HG02798 (cell line): ENCODE results near the gene RPIA.
"Not testable (repeated sequence)": the region's sequence is repeated elsewhere in the genome, so short reads cannot be mapped to it uniquely, and the experiment has no call there.

ENCODE experiments used
- ATAC-seq: cut with Tn5 transposase; IDR thresholded peaks from one replicate; pipeline ENCODE4 v1.9.1; 2021; ENCODE audit warnings: mild to moderate bottlenecking; ENCODE audit not compliant: unreplicated experiment, poor library complexity

RPIA gene

DNA sequence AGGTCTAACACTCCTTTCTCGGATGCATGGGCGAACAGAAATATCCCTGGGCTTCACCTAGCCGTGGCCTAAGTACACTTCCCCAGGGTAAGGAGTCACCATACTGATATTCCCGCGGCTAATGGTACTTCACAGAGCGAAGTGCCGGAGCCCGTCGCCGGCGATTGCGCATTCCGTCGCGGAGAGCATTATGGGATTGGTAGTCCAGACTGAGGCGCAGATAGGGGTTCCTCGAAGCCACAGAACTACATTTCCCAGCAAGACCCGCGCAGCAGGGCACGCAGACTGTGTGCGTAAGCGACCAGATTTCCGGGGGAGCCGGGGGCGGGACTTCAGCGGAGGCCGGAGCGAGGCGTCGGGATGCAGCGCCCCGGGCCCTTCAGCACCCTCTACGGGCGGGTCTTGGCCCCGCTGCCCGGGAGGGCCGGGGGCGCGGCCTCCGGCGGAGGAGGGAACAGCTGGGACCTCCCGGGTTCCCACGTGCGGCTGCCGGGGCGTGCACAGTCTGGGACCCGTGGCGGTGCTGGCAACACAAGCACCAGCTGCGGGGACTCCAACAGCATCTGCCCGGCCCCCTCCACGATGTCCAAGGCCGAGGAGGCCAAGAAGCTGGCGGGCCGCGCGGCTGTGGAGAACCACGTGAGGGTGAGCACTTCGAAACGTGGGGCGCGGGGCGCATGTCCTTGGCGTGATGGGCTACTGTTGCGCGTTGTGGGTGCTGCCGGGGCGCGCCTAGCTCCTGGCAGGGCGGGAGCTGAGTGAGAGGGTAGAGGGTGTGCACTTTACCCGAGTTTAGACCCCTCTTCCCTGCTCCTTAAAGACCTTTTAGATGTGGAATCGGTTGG lies at the start of gene RPIA:
RPIA (plus strand) TSS at position 335 of the 845 bp plus-strand sequence; CDS start at position 361, 26 bp downstream.
- ATAC-seq: peak; percentile 96

DNA sequence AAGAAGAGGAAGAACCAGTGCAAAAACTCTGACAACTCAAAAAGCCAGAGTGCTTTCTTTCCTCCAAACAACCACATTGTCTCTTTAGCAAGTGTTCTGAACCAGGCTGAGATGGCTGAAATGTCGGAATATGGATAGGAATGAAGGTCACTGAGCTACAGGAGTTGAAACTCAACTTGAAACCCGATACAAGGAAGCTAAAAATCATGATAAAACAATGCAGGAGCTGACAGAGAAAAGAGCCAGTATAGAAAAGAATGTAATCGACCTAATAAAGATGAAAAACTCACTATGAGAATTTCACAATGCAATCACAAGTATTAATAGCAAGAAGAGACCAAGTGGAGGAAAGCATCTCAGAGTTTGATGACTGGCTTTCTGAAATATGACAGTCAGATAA lies 49.2 kb upstream of the RPIA start:
- no peak for ATAC-seq

- not testable (repeated sequence) for ATAC-seq
Observed at GRCh38 chr2:88645291-88645882, 46.1 kb upstream of the RPIA start.

DNA sequence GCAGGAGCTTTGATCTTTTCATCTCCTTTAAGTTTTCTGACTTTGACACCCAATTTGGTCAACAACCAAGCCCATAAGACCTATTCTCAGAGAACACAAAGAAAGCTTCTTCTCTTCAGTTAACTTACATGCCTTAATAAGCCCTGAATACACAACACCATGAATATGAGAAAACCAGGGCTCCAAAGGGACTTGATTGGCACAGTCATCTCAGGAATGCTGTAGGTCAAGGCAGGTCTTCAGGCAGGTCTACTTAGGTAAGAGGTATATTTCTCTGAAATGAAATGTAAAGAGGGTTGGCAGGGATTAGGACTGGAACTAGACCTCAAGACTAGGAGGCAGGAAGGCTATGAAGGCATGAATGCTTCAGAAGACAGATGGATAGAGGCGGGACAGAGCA lies 39.8 kb upstream of the RPIA start:
- ATAC-seq: no peak

GRCh38 chr2:88654714-88655113 lies 36.8 kb upstream of the RPIA start:
- no peak for ATAC-seq

GRCh38 chr2:88656690-88657089 lies 34.8 kb upstream of the RPIA start:
- no peak for ATAC-seq

GRCh38 chr2:88657131-88657530 lies 34.3 kb upstream of the RPIA start:
- no peak for ATAC-seq

DNA sequence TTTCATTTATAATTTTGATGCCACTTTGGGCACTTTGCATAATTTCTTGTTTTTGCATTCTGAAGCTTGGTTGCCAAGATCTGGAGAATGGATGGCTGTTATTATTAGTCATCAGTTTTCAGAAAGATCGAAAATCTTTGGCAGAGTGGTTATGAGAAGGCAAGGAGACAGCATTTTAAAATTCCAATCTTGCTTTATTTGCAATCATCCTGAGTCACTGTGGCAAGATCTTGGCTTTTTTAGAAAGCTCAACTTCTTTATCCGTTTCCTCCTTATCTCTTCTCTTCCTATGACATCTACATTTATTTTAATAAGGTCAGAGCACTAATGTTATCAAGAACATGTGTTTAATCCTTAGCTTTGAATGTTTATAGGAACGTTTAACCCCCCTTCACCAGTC lies 33.1 kb upstream of the RPIA start:
- ATAC-seq: no peak

DNA sequence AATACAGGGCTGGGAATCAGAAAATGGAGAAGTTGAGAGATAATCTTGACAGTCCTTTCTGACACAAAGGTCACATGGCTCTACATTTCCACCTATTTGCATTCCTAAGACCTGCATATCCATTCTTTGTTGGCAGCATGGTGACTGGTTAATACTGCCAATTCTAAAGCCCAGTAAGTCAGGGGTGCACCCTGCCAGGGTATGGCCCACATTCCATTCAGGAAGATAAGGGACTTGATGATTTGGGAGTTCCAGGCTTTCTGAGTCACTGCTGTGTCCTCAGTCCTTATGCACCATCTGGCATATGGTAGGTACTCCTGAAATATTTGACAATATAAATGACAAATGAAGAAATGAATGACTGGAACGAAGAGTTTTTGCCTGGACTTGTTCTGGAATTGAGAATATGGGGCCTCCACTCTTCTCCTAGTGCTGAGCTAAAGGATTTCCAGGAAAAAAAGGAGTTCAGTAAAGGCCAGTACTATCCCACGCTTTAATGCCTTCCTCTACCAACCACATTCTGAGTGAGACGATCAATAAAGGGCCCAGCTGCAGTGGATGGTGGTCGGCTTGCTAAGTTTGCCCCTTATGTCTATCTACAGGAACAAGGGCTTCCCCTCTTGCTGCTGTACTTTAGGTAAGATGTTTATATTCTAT lies 32.5 kb upstream of the RPIA start:
- no peak for ATAC-seq

DNA sequence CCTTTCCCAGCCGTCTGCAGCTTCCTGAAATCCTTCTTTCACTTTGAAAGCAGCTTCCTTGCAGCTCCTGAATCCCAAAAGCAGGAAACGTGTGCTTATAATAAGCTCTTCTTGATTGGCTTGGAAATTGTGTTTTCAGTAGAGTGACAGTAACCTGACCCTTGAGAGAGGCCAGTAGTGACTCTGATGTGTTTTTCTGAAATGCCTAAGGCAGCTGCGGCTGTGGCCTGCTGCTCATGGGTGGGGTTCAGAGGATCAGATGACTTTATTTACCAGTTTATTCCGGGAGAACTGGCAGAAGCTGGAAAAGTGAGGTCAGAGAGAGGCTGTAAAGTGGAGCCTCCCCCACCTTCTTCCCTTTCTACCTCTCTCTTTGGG lies 31.9 kb upstream of the RPIA start:
- no peak for ATAC-seq

DNA sequence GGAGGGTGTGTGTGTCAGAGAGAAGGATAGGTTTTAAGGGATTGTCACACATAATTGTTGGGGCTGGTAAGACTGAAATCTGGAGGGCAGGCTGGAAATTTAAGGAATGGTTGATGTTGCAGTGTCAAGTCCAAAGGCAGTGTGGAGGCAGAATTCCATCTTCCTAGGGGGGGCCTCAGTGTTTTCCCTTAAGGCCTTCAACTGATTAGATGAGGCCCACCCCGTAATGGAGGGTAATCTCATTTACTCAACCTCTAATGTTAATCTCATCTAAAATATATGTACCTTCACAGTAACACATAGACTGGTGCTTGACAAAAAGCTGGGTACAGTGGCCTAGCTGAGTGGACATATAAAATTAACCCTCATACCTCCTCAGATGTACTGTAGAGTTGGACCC lies 30.9 kb upstream of the RPIA start:
- no peak for ATAC-seq

GRCh38 chr2:88666576-88666975 lies 24.9 kb upstream of the RPIA start:
- ATAC-seq: no peak

DNA sequence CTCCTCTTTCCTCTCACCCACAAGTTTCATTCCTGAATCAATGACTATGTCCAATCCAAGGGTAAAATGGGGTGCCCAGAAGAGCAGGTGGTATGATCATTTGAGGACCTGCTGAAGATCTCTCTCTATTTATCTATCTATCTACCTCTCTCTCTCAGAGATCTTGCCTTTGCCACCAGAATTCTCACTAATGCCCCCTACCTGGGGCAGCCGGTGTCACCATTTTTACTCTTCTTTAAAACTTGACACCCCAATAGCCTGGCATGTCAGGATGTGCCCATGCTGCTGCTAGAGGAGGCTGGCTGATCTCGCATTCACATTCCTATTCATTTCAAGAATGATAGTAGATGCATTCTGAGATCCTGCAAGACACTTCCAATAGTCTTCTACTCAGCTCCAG lies 24.3 kb upstream of the RPIA start:
- ATAC-seq: no peak

DNA sequence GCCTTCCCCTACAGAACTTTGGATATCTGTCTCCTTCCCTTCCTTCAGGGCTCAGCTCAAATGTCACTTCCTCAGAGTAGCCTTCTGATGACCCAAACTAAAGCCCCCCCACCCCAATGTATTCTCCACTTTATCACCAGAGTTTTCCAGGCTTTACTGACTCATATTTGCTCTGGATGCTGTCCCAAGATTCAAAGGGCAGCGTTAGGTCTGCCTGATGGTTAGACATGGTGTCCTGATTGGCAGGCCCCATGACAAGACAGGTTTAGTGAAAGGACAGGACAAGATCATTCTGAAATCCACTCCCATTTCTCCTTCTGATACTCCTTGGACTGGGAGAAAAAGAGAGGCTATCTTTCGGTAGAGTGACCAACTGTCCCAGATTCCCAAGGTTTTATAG lies 22.6 kb upstream of the RPIA start:
- no peak for ATAC-seq

GRCh38 chr2:88669482-88670214 lies 21.8 kb upstream of the RPIA start:
- ATAC-seq: peak; percentile 87

DNA sequence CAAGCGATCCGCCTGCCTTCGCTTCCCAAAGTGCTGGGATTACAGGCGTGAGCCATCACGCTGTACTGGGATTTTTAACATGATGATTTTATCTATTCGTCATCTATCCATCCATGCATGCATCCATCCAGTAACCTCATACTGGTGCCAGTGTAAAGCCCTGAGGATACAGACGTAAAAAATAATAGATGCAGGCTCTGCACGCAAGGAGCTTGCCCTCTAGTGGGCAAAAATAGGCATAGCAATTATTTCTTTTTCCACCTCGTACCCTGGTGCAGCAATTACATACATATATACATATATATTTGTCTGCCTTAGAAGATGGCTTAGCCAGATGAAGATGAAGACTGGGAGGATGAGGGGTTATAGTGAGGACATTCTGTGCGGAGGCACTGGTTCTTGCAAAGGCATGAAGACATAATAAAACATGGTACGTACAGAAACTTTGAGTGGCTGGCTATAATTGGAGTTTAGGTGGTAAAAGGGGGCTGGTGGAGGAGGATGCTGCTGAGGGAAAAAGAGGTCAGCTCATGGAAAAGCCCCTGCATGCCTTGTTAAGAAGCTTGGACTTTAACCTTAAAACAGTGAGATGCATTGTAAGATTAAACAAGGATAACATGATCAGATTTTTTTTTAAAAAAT lies 19.6 kb upstream of the RPIA start:
- peak; percentile 53 for ATAC-seq

DNA sequence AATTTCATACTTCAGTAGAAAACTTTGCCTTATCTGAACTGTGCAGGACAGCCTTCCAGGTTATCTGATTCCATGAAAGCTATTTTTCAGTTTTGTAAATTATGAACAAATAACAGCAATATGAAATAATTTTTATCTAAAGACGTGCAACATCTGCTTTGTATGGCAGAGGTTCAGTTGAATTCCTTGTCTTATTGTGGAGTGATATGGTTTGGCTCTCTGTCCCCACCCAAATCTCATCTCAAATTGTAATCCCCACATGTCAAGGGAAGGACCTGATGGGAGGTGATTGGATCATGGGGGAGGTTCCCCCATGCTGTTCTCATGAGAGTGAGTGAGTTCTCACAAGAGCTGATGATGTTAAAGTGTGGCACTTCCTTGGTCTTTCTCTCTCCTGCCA lies 18.1 kb upstream of the RPIA start:
- ATAC-seq: no peak

DNA sequence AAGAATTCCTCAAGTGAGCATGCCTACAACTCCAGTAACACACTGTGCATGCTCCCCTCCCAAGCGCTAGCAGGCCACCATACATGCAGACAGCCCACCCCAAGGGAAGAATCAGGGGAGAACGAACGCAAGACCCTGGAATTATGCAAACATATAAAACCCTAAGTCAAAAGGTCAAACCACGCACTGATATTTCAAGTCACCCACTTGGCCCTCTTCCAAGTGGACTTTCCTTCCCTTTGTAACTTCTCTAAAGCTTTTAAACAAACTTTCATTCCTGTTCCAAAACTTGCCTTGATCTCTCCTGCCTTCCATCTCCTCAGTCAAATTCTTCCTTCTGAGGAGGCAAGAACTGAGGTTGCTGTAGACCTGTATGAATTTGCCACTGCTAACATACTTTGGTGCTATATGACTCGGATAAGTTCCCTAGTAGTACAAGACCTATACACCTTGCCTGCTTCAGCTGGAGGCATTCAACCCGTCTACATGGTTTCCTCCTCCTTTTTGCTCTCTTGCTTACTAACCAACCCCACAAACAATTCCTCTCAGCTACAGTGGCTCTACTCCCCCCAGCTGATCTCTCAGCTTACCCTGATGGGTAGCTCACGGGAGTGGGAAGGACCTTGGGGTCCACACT lies 11.1 kb upstream of the RPIA start:
- no peak for ATAC-seq

DNA sequence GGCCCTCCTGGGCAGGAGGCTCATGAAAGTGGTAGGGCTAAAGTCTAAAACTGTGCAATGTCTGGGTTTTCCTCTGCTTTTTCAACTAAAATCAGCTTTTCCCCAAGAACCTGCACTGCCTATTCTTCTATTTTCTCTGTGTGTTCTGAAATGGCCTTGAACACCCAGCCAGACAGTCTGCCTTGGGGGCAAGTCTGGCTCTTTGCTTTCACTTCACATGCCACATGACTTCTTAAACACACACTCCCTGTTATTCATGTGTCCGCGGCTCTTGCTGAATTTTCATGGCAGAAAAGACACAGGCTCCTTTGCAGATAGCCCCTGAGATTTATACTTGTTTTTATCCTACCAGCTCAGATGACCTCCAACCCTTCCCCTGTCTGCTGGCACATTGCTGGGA lies 10.6 kb upstream of the RPIA start:
- no peak for ATAC-seq
